Stimulated activated CD4-positive, alpha-beta T cell treated with anti-CD3 and anti-CD28 coated beads, Interleukin-2, amount 100 ng/mL, for 4 hours (primary cell): ENCODE measurements around the gene ACOT11.

Experiments used
- DNase-seq: peaks from one replicate; pipeline ENCODE4 v3.0.0-alpha.2; 2020; ENCODE audit warnings: low read depth

Gene ACOT11

GRCh38 chr1:54564312-54565112 is 16.5 kb downstream of the ACOT11 start:
- DNase-seq: no peak

GRCh38 chr1:54565113-54565501 is 17.1 kb downstream of the ACOT11 start:
- DNase-seq: no peak

GRCh38 chr1:54566438-54567141 is 18.6 kb downstream of the ACOT11 start:
- DNase-seq: no peak

- DNase-seq: no peak
Measured at GRCh38 chr1:54567961-54568360, 19.9 kb downstream of the ACOT11 start.

- DNase-seq: no peak
Measured at GRCh38 chr1:54569339-54569738, 21.3 kb downstream of the ACOT11 start.

GRCh38 chr1:54570161-54570560 is 22.1 kb downstream of the ACOT11 start:
- no peak for DNase-seq

GRCh38 chr1:54571326-54571725 is 23.3 kb downstream of the ACOT11 start:
- no peak for DNase-seq

GRCh38 chr1:54571803-54572541 is 23.9 kb downstream of the ACOT11 start:
- no peak for DNase-seq

- no peak for DNase-seq
Measured at GRCh38 chr1:54572542-54572850, 24.5 kb downstream of the ACOT11 start.

GRCh38 chr1:54574158-54574778 is 26.2 kb downstream of the ACOT11 start:
- DNase-seq: no peak

- DNase-seq: no peak
Measured at GRCh38 chr1:54575161-54575560, 27.1 kb downstream of the ACOT11 start.

- DNase-seq: no peak
Measured at GRCh38 chr1:54575605-54576290, 27.7 kb downstream of the ACOT11 start.

GRCh38 chr1:54577612-54578011 is 29.6 kb downstream of the ACOT11 start:
- DNase-seq: no peak

- DNase-seq: no peak
Measured at GRCh38 chr1:54579337-54579781, 31.3 kb downstream of the ACOT11 start.

- no peak for DNase-seq
Measured at GRCh38 chr1:54580856-54581550, 33.0 kb downstream of the ACOT11 start.

GRCh38 chr1:54581621-54582035 is 33.6 kb downstream of the ACOT11 start:
- DNase-seq: no peak

- no peak for DNase-seq
Measured at GRCh38 chr1:54582566-54583306, 34.7 kb downstream of the ACOT11 start.

GRCh38 chr1:54583307-54583686 is 35.3 kb downstream of the ACOT11 start:
- DNase-seq: no peak

- DNase-seq: no peak
Measured at GRCh38 chr1:54583871-54584270, 35.8 kb downstream of the ACOT11 start.

- DNase-seq: no peak
Measured at GRCh38 chr1:54584575-54584974, 36.5 kb downstream of the ACOT11 start.
